H1 (cell line): ENCODE measurements around the gene CLEC12A. TPM values are rescaled to one million over a fixed set of nuclear protein-coding genes. Genes with fewer than 3 reads are reported as not detected.

Experiments used
- CTCF ChIA-PET: fragments of 300-600 bp; sonication (Branson Sonifier 250); formaldehyde crosslinking; loops from one replicate; lab custom pipeline; 2021; ENCODE audit not compliant: partially characterized antibody; lab: Charles Lee
- POLR2A ChIA-PET: fragments of 300-600 bp; sonication (Branson Sonifier 250); formaldehyde crosslinking; loops from one replicate; lab custom pipeline; 2021; ENCODE audit warnings: inconsistent platforms; ENCODE audit not compliant: partially characterized antibody; lab: Charles Lee
- DNase-seq, 2 experiments: peaks; one replicate each; pipeline versions ENCODE4 v3.0.0 to v3.0.0-alpha.2; 2010 to 2022; ENCODE audit warnings: low spot score in 2 of 2, low read depth in 1 of 2, mixed read lengths in 1 of 2
- FAIRE-seq: peaks from 2 replicates; lab custom pipeline; 2011; peaks lifted over from hg19 to GRCh38; lab: Jason Lieb, UNC
- H2AFZ ChIP-seq: 2 replicates; pipeline ENCODE4 v1.8.1; 2012; ENCODE audit warnings: low read length, inconsistent platforms
- H2AK5ac ChIP-seq: 2 replicates; pipeline ENCODE4 v1.6.1; 2013; ENCODE audit warnings: low read depth, low read length
- H2BK120ac ChIP-seq: replicated peaks from 2 replicates; pipeline ENCODE3; 2013; ENCODE audit warnings: low read depth, low read length, inconsistent platforms
- H2BK12ac ChIP-seq: 2 replicates; pipeline ENCODE4 v1.6.1; 2013; ENCODE audit warnings: low read depth, low read length
- H2BK15ac ChIP-seq: 2 replicates; pipeline ENCODE4 v1.6.1; 2013; ENCODE audit warnings: low read length
- H2BK20ac ChIP-seq: 2 replicates; pipeline ENCODE4 v1.6.1; 2013; ENCODE audit warnings: low read length
- H2BK5ac ChIP-seq: 2 replicates; pipeline ENCODE4 v1.6.1; 2013; ENCODE audit warnings: low read depth, low read length
- H3K14ac ChIP-seq: 2 replicates; pipeline ENCODE4 v1.6.1; 2013; ENCODE audit warnings: inconsistent platforms; ENCODE audit not compliant: insufficient read length
- H3K18ac ChIP-seq: 2 replicates; pipeline ENCODE4 v1.6.1; 2013; ENCODE audit warnings: low read length; ENCODE audit errors: extremely low read depth
- H3K23ac ChIP-seq: 2 replicates; pipeline ENCODE4 v1.6.1; 2013; ENCODE audit warnings: inconsistent platforms; ENCODE audit not compliant: insufficient read length
- H3K23me2 ChIP-seq: 2 replicates; pipeline ENCODE4 v1.6.1; 2013; ENCODE audit warnings: low read depth, low read length
- H3K27ac ChIP-seq: 2 replicates; pipeline ENCODE4 v1.6.1; 2011; ENCODE audit warnings: low read depth, low read length, inconsistent platforms
- H3K27me3 ChIP-seq, 4 experiments: replicated peaks in 1 of 4; 1 replicate in 1 of 4; 2 replicates in 3 of 4; pipeline versions ENCODE4 v1.6.1 to v1.8.1; 2011 to 2013; ENCODE audit warnings: low read length in 3 of 4, mild to moderate bottlenecking in 3 of 4, inconsistent platforms in 2 of 4, mixed read lengths in 2 of 4, moderate library complexity in 1 of 4; ENCODE audit not compliant: control insufficient read depth in 3 of 4, insufficient read depth in 3 of 4; ENCODE audit errors: extremely low read depth in 1 of 4
- H3K36me3 ChIP-seq, 4 experiments: 2 replicates each; pipeline versions ENCODE4 v1.6.1 to v1.8.1; 2011 to 2013; ENCODE audit warnings: mild to moderate bottlenecking in 4 of 4, low read length in 3 of 4, moderate library complexity in 2 of 4, control low read depth in 1 of 4, inconsistent platforms in 1 of 4; ENCODE audit not compliant: insufficient read depth in 4 of 4, control insufficient read depth in 2 of 4
- H3K4ac ChIP-seq: replicated peaks from 2 replicates; pipeline ENCODE3; 2013; ENCODE audit warnings: low read length, low read depth, mixed read lengths, inconsistent platforms; ENCODE audit not compliant: insufficient read length
- H3K4me1 ChIP-seq, 4 experiments: replicated peaks in 1 of 4; 1 replicate in 1 of 4; 2 replicates in 3 of 4; pipeline versions ENCODE4 v1.6.1 to v1.8.1; 2011 to 2013; ENCODE audit warnings: low read length in 3 of 4, inconsistent platforms in 2 of 4, mixed read lengths in 1 of 4; ENCODE audit not compliant: insufficient read depth in 4 of 4, control insufficient read depth in 3 of 4
- H3K4me2 ChIP-seq, 2 experiments: 2 replicates each; pipeline versions ENCODE4 v1.6.1 to v1.8.1; 2011 to 2013; ENCODE audit warnings: low read depth in 2 of 2, low read length in 2 of 2, control low read depth in 1 of 2, inconsistent platforms in 1 of 2, mild to moderate bottlenecking in 1 of 2; ENCODE audit not compliant: insufficient read depth in 1 of 2
- H3K4me3 ChIP-seq, 4 experiments: fragments of 200-600, 300-600 bp in 1 of 4; sonication (generic), shearing (Covaris generic), sonication (Bioruptor Twin) in 1 of 4; 2 replicates each; pipeline versions ENCODE4 v1.5.1 to v1.8.1; 2011 to 2016; ENCODE audit warnings: low read length in 4 of 4, low read depth in 3 of 4, control low read depth in 2 of 4, inconsistent platforms in 2 of 4, mild to moderate bottlenecking in 2 of 4, mixed read lengths in 1 of 4, moderate library complexity in 1 of 4; ENCODE audit not compliant: insufficient read depth in 2 of 4; ENCODE audit errors: extremely low read depth in 1 of 4
- H3K56ac ChIP-seq: replicated peaks from 2 replicates; pipeline ENCODE3; 2013; ENCODE audit warnings: low read depth, mild to moderate bottlenecking, mixed read lengths, low read length, inconsistent platforms; ENCODE audit not compliant: insufficient read length
- H3K79me1 ChIP-seq: 2 replicates; pipeline ENCODE4 v1.6.1; 2013; ENCODE audit warnings: low read depth, low read length, control low read depth
- H3K79me2 ChIP-seq, 2 experiments: 2 replicates each; pipeline versions ENCODE4 v1.6.1 to v1.8.1; 2012 to 2013; ENCODE audit warnings: low read length in 2 of 2, mild to moderate bottlenecking in 2 of 2, inconsistent platforms in 1 of 2; ENCODE audit not compliant: insufficient read depth in 2 of 2, control insufficient read depth in 1 of 2
- H3K9ac ChIP-seq, 4 experiments: replicated peaks in 1 of 4; 1 replicate in 1 of 4; 2 replicates in 3 of 4; pipeline versions ENCODE4 v1.6.1 to v1.8.1; 2011 to 2013; ENCODE audit warnings: low read depth in 3 of 4, low read length in 3 of 4, control low read depth in 2 of 4, mild to moderate bottlenecking in 2 of 4, moderate library complexity in 2 of 4, inconsistent platforms in 1 of 4; ENCODE audit errors: extremely low read depth in 1 of 4
- H3K9me3 ChIP-seq, 2 experiments: 2 replicates each; pipeline versions ENCODE4 v1.6.1 to v1.8.1; 2012 to 2013; ENCODE audit warnings: mild to moderate bottlenecking in 2 of 2, moderate library complexity in 2 of 2, control low read depth in 1 of 2, inconsistent platforms in 1 of 2, low read depth in 1 of 2, low read length in 1 of 2, mixed read lengths in 1 of 2; ENCODE audit not compliant: insufficient read depth in 2 of 2
- H4K20me1 ChIP-seq, 2 experiments: replicated peaks in 1 of 2; 2 replicates each; pipeline versions ENCODE3 to v1.8.1; 2011 to 2013; ENCODE audit warnings: inconsistent platforms in 2 of 2, low read length in 2 of 2, mild to moderate bottlenecking in 1 of 2; ENCODE audit not compliant: insufficient read depth in 2 of 2, control insufficient read depth in 1 of 2
- H4K5ac ChIP-seq: 2 replicates; pipeline ENCODE4 v1.6.1; 2013; ENCODE audit warnings: low read length, low read depth, mixed read lengths, inconsistent platforms; ENCODE audit not compliant: insufficient read length
- H4K8ac ChIP-seq: 2 replicates; pipeline ENCODE4 v1.8.0; 2013; ENCODE audit warnings: mild to moderate bottlenecking, moderate library complexity, low read length, inconsistent platforms; ENCODE audit not compliant: insufficient read depth; ENCODE audit errors: extremely low read depth
- H4K91ac ChIP-seq: replicated peaks from 2 replicates; pipeline ENCODE3; 2013; ENCODE audit warnings: low read length, mixed read lengths, inconsistent platforms; ENCODE audit not compliant: insufficient read length
- BACH1 ChIP-seq: IDR thresholded peaks from 2 replicates; pipeline ENCODE4 v1.6.1; 2012; ENCODE audit warnings: low read length, improper control_type of control experiment
- BCL11A ChIP-seq, 2 experiments: IDR thresholded peaks; one replicate each; pipeline ENCODE4 v1.6.1; 2011; ENCODE audit warnings: low read depth in 2 of 2, low read length in 2 of 2, mild to moderate bottlenecking in 2 of 2
- CREB1 ChIP-seq: IDR thresholded peaks from 2 replicates; pipeline ENCODE4 v1.6.1; 2012; ENCODE audit warnings: inconsistent platforms
- EGR1 ChIP-seq: IDR thresholded peaks from 2 replicates; pipeline ENCODE4 v1.6.1; 2011; ENCODE audit warnings: low read depth, low read length, borderline replicate concordance
- GTF2F1 ChIP-seq: IDR thresholded peaks from 2 replicates; pipeline ENCODE4 v1.6.1; 2012; ENCODE audit warnings: low read depth, low read length, improper control_type of control experiment, borderline replicate concordance
- NANOG ChIP-seq: IDR thresholded peaks from 2 replicates; pipeline ENCODE4 v1.6.1; 2011; ENCODE audit warnings: low read length, low read depth, mild to moderate bottlenecking, inconsistent platforms; ENCODE audit not compliant: insufficient read depth, poor library complexity, severe bottlenecking
- NRF1 ChIP-seq: IDR thresholded peaks from 2 replicates; pipeline ENCODE4 v1.6.1; 2011; ENCODE audit warnings: mild to moderate bottlenecking, low read depth, low read length, improper control_type of control experiment
- POLR2A ChIP-seq, 2 experiments: IDR thresholded peaks; 1 replicate in 1 of 2; 2 replicates in 1 of 2; pipeline ENCODE4 v1.6.1; 2011; ENCODE audit warnings: low read depth in 2 of 2, low read length in 2 of 2, mild to moderate bottlenecking in 2 of 2; ENCODE audit errors: control extremely low read depth in 1 of 2
- SAP30 ChIP-seq: fragments of 300-600 bp; sonication (generic); IDR thresholded peaks from 2 replicates; pipeline ENCODE4 v1.7.1; 2012; ENCODE audit warnings: low read length, moderate library complexity, mild to moderate bottlenecking, inconsistent platforms; ENCODE audit not compliant: insufficient read depth, insufficient replicate concordance
- SUZ12 ChIP-seq: fragments of 200-600 bp; sonication (generic); IDR thresholded peaks from 2 replicates; pipeline ENCODE4 v1.6.1; 2012; ENCODE audit warnings: mild to moderate bottlenecking, inconsistent platforms, low read length, moderate library complexity, mixed read lengths
- USF2 ChIP-seq: IDR thresholded peaks from 2 replicates; pipeline ENCODE4 v1.6.1; 2011; ENCODE audit warnings: low read length, improper control_type of control experiment
- ZNF274 ChIP-seq: IDR thresholded peaks from 2 replicates; pipeline ENCODE4 v1.7.0; 2012; ENCODE audit warnings: low read length, borderline replicate concordance; ENCODE audit errors: extremely low read depth
- WGBS, 2 experiments: shearing (Covaris generic) in 1 of 2; methylation state at CpG; one replicate each; pipeline versions ENCODE4 v1.1.6 to v1.1.7; 2013 to 2015; ENCODE audit warnings: low lambda C conversion rate in 2 of 2, mixed read lengths in 2 of 2, inconsistent platforms in 1 of 2, low coverage in 1 of 2, missing lambda C conversion rate in 1 of 2; ENCODE audit not compliant: insufficient replicate concordance in 2 of 2, insufficient coverage in 1 of 2, insufficient read length in 1 of 2; ENCODE audit errors: extremely low coverage in 1 of 2, missing lambda C conversion rate in 1 of 2; 5-methylcytosine and 5-hydroxymethylcytosine counted together
- polyA plus RNA-seq, 7 experiments: library from polyadenylated mRNA; depleted of rRNA in 3 of 7; stranded (reverse) in 5 of 7; unstranded in 2 of 7; fragments of >200 nt in 5 of 7; fragments of 200-250 nt in 2 of 7; gene quantifications; 1 replicate in 5 of 7; 2 replicates in 1 of 7; 4 replicates in 1 of 7; pipeline versions ENCODE4 v1.2.1 to v1.2.3, GENCODE V29; 2011 to 2013; ENCODE audit warnings: missing spikeins in 2 of 7, mixed read lengths in 2 of 7
- total RNA-seq: library from RNA; stranded (reverse); fragmentation: NEBNext Ultra II Directional; extraction: Animal tissue kit (Norgen Biotek cat#: 25700); gene quantifications from 2 replicates; pipeline ENCODE4 v1.2.1, GENCODE V29; 2021
- TF ChIP-seq, protein P1 (sequence below): IDR thresholded peaks from 2 replicates; pipeline ENCODE4 v1.6.1; 2012; ENCODE audit warnings: inconsistent platforms

Gene CLEC12A
- total and polyA plus RNA-seq, 2 of the 8 experiments (the other 6 are each of a cell fraction or from before 2014, with no cell fraction given): not detected

DNA sequence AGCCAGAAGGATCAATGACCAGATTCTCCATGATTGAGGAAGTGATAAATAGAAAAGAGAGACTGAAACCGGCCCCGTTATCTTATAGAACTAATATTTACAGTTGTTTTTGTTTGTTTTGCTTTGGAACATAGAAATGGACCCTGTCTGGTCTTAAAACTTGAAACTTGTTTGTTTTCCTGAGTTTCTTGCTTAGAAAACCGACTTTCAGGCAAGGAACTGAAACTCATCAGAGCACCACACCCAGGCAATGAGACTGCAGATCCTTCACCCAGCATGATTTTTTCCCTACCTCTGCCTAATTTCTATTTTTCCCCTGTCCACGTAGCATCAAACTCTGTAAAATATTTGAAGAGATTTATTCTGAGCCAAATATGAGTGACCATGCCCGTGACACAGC lies 10.6 kb upstream of the CLEC12A start:
- FAIRE-seq (no peak), DNase-seq (no peak)
- no peak overlapping the region for H3K9ac ChIP-seq
- H3K56ac ChIP-seq: no peak overlapping the region
- H2BK120ac ChIP-seq: no peak overlapping the region
- no peak overlapping the region for H2BK12ac ChIP-seq
- no peaks in the 10 kb centered on the region for H3K9me3 ChIP-seq
- no peak overlapping the region for H2BK20ac ChIP-seq
- no peak overlapping the region for H2BK15ac ChIP-seq
- no peak overlapping the region for H3K4me3 ChIP-seq
- no peak overlapping the region for H2AK5ac ChIP-seq
- H2AFZ ChIP-seq: no peak overlapping the region
- H3K23ac ChIP-seq: no peak overlapping the region
- no peak overlapping the region for H3K18ac ChIP-seq
- no peak overlapping the region for H3K27ac ChIP-seq
- H3K4me1 ChIP-seq: peaks cover 0 to 2% (median 0%) of the 10 kb centered on the region in 4 experiments; a peak in 1 of 7 replicates
- H3K4me2 ChIP-seq: no peak overlapping the region
- no peaks in the 10 kb centered on the region for H3K36me3 ChIP-seq
- H4K8ac ChIP-seq: no peak overlapping the region
- H3K14ac ChIP-seq: no peak overlapping the region
- no peaks in the 10 kb centered on the region for H3K79me1 ChIP-seq
- no peaks in the 10 kb centered on the region for H4K20me1 ChIP-seq
- H3K23me2 ChIP-seq: no peaks in the 10 kb centered on the region
- no peak overlapping the region for H2BK5ac ChIP-seq
- no peaks in the 10 kb centered on the region for H3K79me2 ChIP-seq
- H3K4ac ChIP-seq: no peak overlapping the region
- H4K5ac ChIP-seq: no peak overlapping the region
- H3K27me3 ChIP-seq: no peaks in the 10 kb centered on the region
- WGBS, 2 experiments: 80% methylated on average over 5 of the region's 5 CpGs; no CpG with 5 or more reads in 1 of the 2 experiments
- ChIA-PET CTCF (interaction anchor here (1.0 kb wide), 1 partner anchor 21 kb away, joined by 3 read pairs; no protein-coding TSS in a partner anchor), POLR2A (no interaction called here)
- no peak overlapping the region for H4K91ac ChIP-seq
- TF ChIP-seq SAP30 (no peak), EGR1 (no peak), GTF2F1 (no peak), NRF1 (no peak), BACH1 (no peak), CREB1 (no peak), USF2 (no peak), NANOG (no peak), POLR2A (IDR thresholded peaks at IDR 0.05; ENCODE audit: control extremely low read depth in 1 of 2, low read depth in 2 of 2, low read length in 2 of 2) (no peak), ZNF274 (no peak), BCL11A (IDR thresholded peaks at IDR 0.05; ENCODE audit: low read depth in 2 of 2, low read length in 2 of 2) (no peak), SUZ12 (no peak)
- TF ChIP-seq, protein P1, sequence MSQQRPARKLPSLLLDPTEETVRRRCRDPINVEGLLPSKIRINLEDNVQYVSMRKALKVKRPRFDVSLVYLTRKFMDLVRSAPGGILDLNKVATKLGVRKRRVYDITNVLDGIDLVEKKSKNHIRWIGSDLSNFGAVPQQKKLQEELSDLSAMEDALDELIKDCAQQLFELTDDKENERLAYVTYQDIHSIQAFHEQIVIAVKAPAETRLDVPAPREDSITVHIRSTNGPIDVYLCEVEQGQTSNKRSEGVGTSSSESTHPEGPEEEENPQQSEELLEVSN: no peak
